Thoracic aorta (tissue), 2 donors: Measurements from ENCODE around the gene MYO9A. TPM values are rescaled to one million over a fixed set of nuclear protein-coding genes. Genes with fewer than 3 reads are reported as not detected.

Source experiments
- ATAC-seq: fragments of 150-250 bp; one replicate; pipeline ENCODE4 v1.8.0; 2017; ENCODE audit warnings: low read depth; ENCODE audit not compliant: insufficient number of reproducible peaks, low FRiP score
- DNase-seq: peaks from one replicate; pipeline ENCODE4 v3.0.0-alpha.2; 2020; ENCODE audit warnings: low spot score
- H3K27ac ChIP-seq, 2 donors: fragments of 200-600 bp; sonication (generic); 1 replicate in 1 of 2; 2 replicates in 1 of 2; pipeline ENCODE4 v1.5.1; 2016; ENCODE audit warnings: mild to moderate bottlenecking in 2 of 2, moderate library complexity in 2 of 2
- H3K27me3 ChIP-seq: fragments of 200-600 bp; sonication (generic); replicated peaks from 2 replicates; pipeline ENCODE4 v1.6.0; 2016; ENCODE audit warnings: mild to moderate bottlenecking; ENCODE audit not compliant: insufficient read depth
- H3K36me3 ChIP-seq: fragments of 200-600 bp; sonication (generic); one replicate; pipeline ENCODE4 v1.5.1; 2016
- H3K4me1 ChIP-seq, 2 donors: fragments of 200-600 bp; sonication (generic); 1 replicate in 1 of 2; 2 replicates in 1 of 2; pipeline versions ENCODE4 v1.5.1 to v1.6.0; 2016; ENCODE audit warnings: low read depth in 2 of 2, mild to moderate bottlenecking in 1 of 2; ENCODE audit not compliant: control insufficient read depth in 1 of 2
- H3K4me3 ChIP-seq: fragments of 200-600 bp; sonication (generic); 2 replicates; pipeline ENCODE4 v1.5.1; 2016; ENCODE audit warnings: mild to moderate bottlenecking
- H3K9me3 ChIP-seq: fragments of 200-600 bp; sonication (generic); 2 replicates; pipeline ENCODE4 v1.5.1; 2016
- total RNA-seq, 2 donors: library from RNA; depleted of rRNA; stranded (reverse); fragments of >200 nt; gene quantifications; one replicate each; pipeline versions ENCODE4 v1.1.0 to v1.2.3, GENCODE V29; 2016
- TF ChIP-seq, protein P1 (sequence below): fragments of 200-600 bp; sonication (generic); IDR thresholded peaks from one replicate; pipeline ENCODE4 v1.5.1; 2019; ENCODE audit warnings: antibody characterized with exemption

The MYO9A gene
- total RNA-seq, 2 donors from 2014 or later: 48.2 to 57.4 TPM

GRCh38 chr15:71937650-71938311, 180.2 kb downstream of the MYO9A start:
- TF ChIP-seq, protein P1, sequence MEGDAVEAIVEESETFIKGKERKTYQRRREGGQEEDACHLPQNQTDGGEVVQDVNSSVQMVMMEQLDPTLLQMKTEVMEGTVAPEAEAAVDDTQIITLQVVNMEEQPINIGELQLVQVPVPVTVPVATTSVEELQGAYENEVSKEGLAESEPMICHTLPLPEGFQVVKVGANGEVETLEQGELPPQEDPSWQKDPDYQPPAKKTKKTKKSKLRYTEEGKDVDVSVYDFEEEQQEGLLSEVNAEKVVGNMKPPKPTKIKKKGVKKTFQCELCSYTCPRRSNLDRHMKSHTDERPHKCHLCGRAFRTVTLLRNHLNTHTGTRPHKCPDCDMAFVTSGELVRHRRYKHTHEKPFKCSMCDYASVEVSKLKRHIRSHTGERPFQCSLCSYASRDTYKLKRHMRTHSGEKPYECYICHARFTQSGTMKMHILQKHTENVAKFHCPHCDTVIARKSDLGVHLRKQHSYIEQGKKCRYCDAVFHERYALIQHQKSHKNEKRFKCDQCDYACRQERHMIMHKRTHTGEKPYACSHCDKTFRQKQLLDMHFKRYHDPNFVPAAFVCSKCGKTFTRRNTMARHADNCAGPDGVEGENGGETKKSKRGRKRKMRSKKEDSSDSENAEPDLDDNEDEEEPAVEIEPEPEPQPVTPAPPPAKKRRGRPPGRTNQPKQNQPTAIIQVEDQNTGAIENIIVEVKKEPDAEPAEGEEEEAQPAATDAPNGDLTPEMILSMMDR: no peak
- DNase-seq (no peak), ATAC-seq (no peak)
- no peak overlapping the region for H3K4me3 ChIP-seq
- H3K9me3 ChIP-seq: no peaks in the 10 kb centered on the region
- H3K27me3 ChIP-seq: no peaks in the 10 kb centered on the region
- H3K4me1 ChIP-seq: no peaks in the 10 kb centered on the region
- peaks cover 12% of the 10 kb centered on the region for H3K36me3 ChIP-seq
- no peak overlapping the region for H3K27ac ChIP-seq

GRCh38 chr15:71934446-71934845, 183.5 kb downstream of the MYO9A start:
- Histone ChIP-seq H3K27me3 (no peaks in the 10 kb centered on the region), H3K36me3 (peaks cover 18% of the 10 kb centered on the region), H3K4me1 (no peaks in the 10 kb centered on the region), H3K4me3 (no peak overlapping the region), H3K27ac (no peak overlapping the region), H3K9me3 (peaks cover 6% of the 10 kb centered on the region)
- ATAC-seq: no peak
- DNase-seq: no peak
- TF ChIP-seq, protein P1: no peak

DNA sequence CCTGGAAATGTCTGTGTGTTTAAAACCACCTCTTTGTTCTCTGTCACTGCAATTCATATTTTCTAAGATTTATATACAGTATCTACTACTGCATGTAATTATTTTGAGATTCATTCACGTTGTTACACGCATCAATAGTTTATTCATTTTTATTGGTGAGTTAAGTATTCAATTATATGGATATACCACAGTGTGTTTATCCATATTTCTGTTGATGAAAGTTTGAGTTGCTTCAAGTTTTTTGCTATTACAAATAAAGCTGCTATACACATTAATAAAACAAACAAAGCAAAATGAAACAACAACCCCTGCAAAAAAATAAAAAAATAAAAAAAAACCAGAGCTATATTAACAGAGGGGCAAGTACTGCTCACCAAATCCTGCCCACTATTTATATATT, 185.3 kb downstream of the MYO9A start:
- H3K4me3 ChIP-seq: no peak overlapping the region
- TF ChIP-seq, protein P1: no peak

DNA sequence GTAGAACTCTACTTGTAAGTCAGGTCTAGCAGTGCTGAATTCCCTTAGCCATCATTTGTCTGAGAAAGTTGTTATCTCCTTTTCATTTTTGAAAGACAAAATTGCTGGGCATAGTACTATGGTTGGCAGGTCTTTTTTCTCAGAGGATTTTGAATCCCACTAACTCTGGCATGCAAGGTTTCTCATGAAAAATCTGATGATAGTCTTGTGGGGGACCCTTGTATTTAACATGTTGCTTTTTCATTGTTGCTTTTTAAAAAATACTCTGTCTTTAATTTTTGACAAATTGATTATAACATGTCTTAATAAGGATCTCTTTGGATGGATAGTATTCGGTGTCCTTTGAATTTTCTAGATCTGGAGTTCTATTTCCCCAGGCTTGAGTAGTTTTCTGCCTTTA, 186.7 kb downstream of the MYO9A start:
- H3K36me3 ChIP-seq: peaks cover 16% of the 10 kb centered on the region

More for the DNA sequence above, 185.3 kb downstream of the MYO9A start:
- Histone ChIP-seq H3K36me3 (peaks cover 17% of the 10 kb centered on the region), H3K4me1 (no peaks in the 10 kb centered on the region), H3K27me3 (no peaks in the 10 kb centered on the region), H3K27ac (no peak overlapping the region), H3K9me3 (peaks cover 6% of the 10 kb centered on the region)
- ATAC-seq (no peak), DNase-seq (no peak)

GRCh38 chr15:71925145-71925544, 192.8 kb downstream of the MYO9A start:
- H3K9me3 ChIP-seq: no peaks in the 10 kb centered on the region
- TF ChIP-seq, protein P1: no peak
- DNase-seq (no peak), ATAC-seq (no peak)
- H3K36me3 ChIP-seq: peaks cover 3% of the 10 kb centered on the region
- H3K4me3 ChIP-seq: no peak overlapping the region
- H3K27ac ChIP-seq: no peak overlapping the region
- no peaks in the 10 kb centered on the region for H3K4me1 ChIP-seq
- no peaks in the 10 kb centered on the region for H3K27me3 ChIP-seq

More for the DNA sequence above, 186.7 kb downstream of the MYO9A start:
- TF ChIP-seq, protein P1: no peak
- H3K4me1 ChIP-seq: no peaks in the 10 kb centered on the region
- ATAC-seq: no peak
- no peaks in the 10 kb centered on the region for H3K27me3 ChIP-seq
- DNase-seq: no peak
- H3K27ac ChIP-seq: no peak overlapping the region
- H3K9me3 ChIP-seq: peaks cover 6% of the 10 kb centered on the region
- no peak overlapping the region for H3K4me3 ChIP-seq
